Loucy (cell line): Measurements from ENCODE around the gene MYO10.

Experiments
- CTCF ChIP-seq: fragments of 200-600 bp; sonication (generic); conservative IDR thresholded peaks from 2 replicates; pipeline ENCODE4 v1.5.1; 2014; ENCODE audit warnings: mild to moderate bottlenecking, antibody characterized with exemption, low read length
- EZH2phosphoT487 ChIP-seq: fragments of 200-600 bp; IDR thresholded peaks from 2 replicates; pipeline ENCODE4 v1.6.1; 2018; ENCODE audit warnings: antibody characterized with exemption, mild to moderate bottlenecking, moderate library complexity, borderline replicate concordance

GRCh38 chr5:16841416-16841815, 94.7 kb downstream of the MYO10 start:
- TF ChIP-seq CTCF (no peak), EZH2phosphoT487 (no peak)
